ACC112 (cell line): ENCODE measurements around the gene MAP7D2.
A peak's percentile ranks its signal among the peaks of the same experiment; 100 is the strongest.

Experiments used
- H2AFZ ChIP-seq: fragments of 200-600 bp; sonication (generic); one replicate; pipeline ENCODE4 v1.6.0; 2017; ENCODE audit warnings: antibody characterized with exemption, low read length; ENCODE audit not compliant: unreplicated experiment
- H3K27ac ChIP-seq: fragments of 200-600 bp; sonication (generic); 2 replicates; pipeline ENCODE4 v1.5.1; 2014; ENCODE audit warnings: low read depth, mild to moderate bottlenecking, antibody characterized with exemption, low read length, moderate library complexity
- H3K27me3 ChIP-seq: fragments of 200-600 bp; sonication (generic); 2 replicates; pipeline ENCODE4 v1.6.1; 2014; ENCODE audit warnings: mild to moderate bottlenecking, antibody characterized with exemption, low read length, moderate library complexity, mixed read lengths; ENCODE audit not compliant: insufficient read depth
- H3K36me3 ChIP-seq: fragments of 200-600 bp; sonication (generic); 2 replicates; pipeline ENCODE4 v1.6.1; 2016; ENCODE audit warnings: mild to moderate bottlenecking, antibody characterized with exemption, low read length, moderate library complexity, mixed read lengths; ENCODE audit not compliant: insufficient read depth
- H3K4me1 ChIP-seq: fragments of 200-600 bp; sonication (generic); one replicate; pipeline ENCODE4 v1.6.1; 2016; ENCODE audit warnings: low read length, mixed read lengths; ENCODE audit not compliant: insufficient read depth, unreplicated experiment, control insufficient read depth
- H3K4me3 ChIP-seq: fragments of 200-600 bp; sonication (generic); 2 replicates; pipeline ENCODE4 v1.5.1; 2014; ENCODE audit warnings: mild to moderate bottlenecking, low read depth, low read length
- H3K79me2 ChIP-seq: fragments of 200-600 bp; sonication (generic); one replicate; pipeline ENCODE4 v1.6.0; 2016; ENCODE audit warnings: low read length; ENCODE audit not compliant: control insufficient read depth, unreplicated experiment, insufficient read depth

The MAP7D2 gene

DNA sequence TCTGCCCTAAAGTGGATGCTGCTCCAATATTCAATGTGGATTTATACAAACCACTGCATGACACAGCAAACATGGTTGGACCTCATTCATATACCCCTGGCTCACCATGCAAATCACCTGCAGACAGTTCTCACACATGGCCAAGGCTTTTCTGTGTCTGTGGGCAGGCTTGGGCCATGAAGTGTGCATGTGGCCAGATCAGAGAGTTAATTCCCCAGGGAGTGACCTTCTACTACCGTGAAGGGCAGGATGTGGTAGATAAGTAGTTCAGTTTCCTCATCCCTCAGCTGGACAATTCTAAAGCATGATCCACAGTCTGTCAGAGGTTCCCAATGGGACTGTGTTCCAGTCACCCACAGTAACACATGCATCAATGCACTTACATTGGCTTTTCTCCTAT, 101.3 kb downstream of the MAP7D2 start:
- H3K27me3 ChIP-seq, result no peaks in the 10 kb centered on the region

DNA sequence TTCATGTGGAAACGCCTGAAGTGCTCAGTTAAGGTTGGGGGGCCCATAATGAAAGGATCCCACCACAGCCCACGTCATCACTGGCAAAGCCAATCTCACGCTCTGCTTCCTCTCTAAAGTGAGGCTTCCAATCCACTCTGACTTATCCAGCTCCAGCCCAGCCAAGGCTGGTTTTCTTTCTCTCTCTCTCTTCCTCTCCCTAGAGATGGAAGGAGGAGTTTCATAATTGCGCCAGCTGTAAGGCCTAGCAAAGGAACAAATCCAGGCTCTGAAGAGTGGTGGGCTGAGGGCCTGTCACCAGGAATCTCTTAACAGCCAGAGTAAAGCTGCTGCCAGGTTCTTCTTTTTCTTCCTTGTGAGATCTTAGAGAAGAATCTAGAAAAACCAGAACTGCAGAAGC, 105.1 kb downstream of the MAP7D2 start:
- Histone ChIP-seq H3K27ac (no peak overlapping the region), H3K27me3 (no peaks in the 10 kb centered on the region), H3K4me1 (no peaks in the 10 kb centered on the region), H3K79me2 (no peaks in the 10 kb centered on the region), H3K36me3 (peaks cover 8% of the 10 kb centered on the region), H3K4me3 (no peak overlapping the region), H2AFZ (no peak overlapping the region)

More for the DNA sequence above, 101.3 kb downstream of the MAP7D2 start:
- Histone ChIP-seq H3K36me3 (peaks cover 10% of the 10 kb centered on the region), H3K27ac (no peak overlapping the region), H2AFZ (no peak overlapping the region), H3K79me2 (no peaks in the 10 kb centered on the region), H3K4me3 (no peak overlapping the region), H3K4me1 (no peaks in the 10 kb centered on the region)

DNA sequence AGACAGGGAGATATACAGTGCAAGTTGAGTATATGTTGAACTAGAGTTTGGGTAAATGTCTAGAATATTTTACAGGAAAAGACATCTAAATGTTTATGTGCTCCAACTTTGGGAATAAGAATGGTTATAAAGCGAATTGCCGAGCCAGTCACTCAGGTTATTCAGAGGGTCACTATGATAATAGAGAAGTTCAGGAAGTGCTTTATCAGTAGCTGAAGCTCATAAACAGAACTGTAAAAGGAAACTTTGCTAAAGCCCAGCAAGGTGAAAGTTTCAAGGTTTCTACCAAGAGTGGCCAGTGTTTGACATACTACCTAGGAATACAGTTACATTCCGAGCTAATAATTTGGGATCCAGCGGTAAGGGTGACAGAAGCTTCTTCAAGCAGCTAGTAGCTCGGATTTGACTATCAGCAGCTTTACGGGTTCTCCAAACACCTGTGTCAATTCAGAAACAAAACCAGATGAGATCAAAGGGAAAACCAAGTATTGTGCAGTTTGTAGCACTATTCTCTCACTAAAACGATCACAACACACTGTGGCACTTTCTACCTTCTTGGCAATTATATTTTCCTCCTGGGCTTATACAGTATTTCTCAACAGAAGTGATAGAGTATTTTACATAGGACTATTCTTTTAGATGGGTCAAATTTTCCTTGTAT, 108.6 kb downstream of the MAP7D2 start:
- Histone ChIP-seq H3K36me3 (no peaks in the 10 kb centered on the region), H2AFZ (no peak overlapping the region), H3K27me3 (no peaks in the 10 kb centered on the region), H3K79me2 (no peaks in the 10 kb centered on the region), H3K4me3 (no peak overlapping the region), H3K4me1 (no peaks in the 10 kb centered on the region), H3K27ac (no peak overlapping the region)

DNA sequence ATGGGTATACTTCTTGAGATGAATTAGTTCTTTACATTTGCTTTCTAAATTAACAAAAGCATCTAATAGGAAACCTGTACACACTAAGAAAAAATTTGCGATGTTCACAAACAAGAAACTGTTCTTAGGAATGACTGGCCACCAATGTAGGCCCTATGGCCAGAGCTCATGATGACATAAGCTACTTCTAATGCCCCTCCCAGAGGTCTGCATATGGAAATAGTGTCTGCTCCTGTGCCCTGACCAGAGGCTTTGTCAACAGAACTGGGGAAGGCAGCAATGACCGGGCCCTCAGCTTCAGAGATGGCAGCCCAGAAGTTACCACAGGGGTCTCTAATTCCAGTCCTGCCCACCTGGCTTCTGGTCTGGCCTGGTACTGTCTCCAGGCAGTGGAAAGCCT, 110.8 kb downstream of the MAP7D2 start:
- no peak overlapping the region for H2AFZ ChIP-seq
- no peaks in the 10 kb centered on the region for H3K27me3 ChIP-seq
- H3K4me1 ChIP-seq, result no peaks in the 10 kb centered on the region
- no peak overlapping the region for H3K27ac ChIP-seq
- H3K36me3 ChIP-seq, result no peaks in the 10 kb centered on the region
- H3K4me3 ChIP-seq, result no peak overlapping the region
- H3K79me2 ChIP-seq, result no peaks in the 10 kb centered on the region

DNA sequence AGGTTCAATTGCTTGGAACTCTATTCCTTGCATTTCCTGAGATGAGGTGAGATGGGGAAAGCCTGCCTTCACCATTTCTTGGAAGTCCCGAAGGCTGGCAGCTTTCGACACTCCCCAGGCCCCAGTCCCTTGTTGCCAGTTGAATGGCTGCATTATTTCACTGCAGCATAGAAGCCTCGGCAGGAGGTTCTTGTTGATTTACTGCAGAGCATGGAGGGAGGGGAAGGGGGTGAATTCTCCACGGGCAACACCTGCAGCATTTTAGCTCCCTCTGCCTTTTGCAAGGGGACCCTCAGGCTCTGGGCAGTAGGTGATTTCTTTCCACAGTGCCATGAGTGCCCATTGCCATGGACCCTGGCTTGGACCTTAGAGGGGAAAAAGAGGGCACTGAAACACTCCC, 115.1 kb downstream of the MAP7D2 start:
- Histone ChIP-seq H3K4me1 (no peaks in the 10 kb centered on the region), H3K27ac (no peak overlapping the region), H3K27me3 (no peaks in the 10 kb centered on the region), H2AFZ (no peak overlapping the region), H3K79me2 (no peaks in the 10 kb centered on the region), H3K36me3 (no peaks in the 10 kb centered on the region), H3K4me3 (no peak overlapping the region)

DNA sequence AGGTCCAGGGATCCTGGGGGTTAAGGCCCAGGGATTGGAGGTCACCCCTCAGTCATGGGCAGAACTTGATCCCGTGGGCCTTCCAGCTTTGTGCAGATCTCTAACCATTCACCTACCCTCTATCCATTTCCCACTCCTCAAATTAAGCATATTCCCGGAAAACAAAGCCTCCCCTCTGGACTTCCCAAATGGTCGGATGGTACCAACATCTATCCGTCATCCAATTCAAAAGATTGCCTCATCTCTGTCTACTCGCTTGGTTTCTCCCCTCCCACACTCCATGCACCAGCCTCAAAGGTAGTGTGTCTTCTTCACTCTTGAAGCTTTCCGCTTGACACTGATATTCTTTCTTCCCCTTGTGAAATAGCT, 125.4 kb downstream of the MAP7D2 start:
- Histone ChIP-seq H3K27ac (no peak overlapping the region), H3K4me3 (peak overlapping the region; percentile 62), H3K27me3 (no peaks in the 10 kb centered on the region), H3K79me2 (peaks cover 17% of the 10 kb centered on the region), H2AFZ (peak overlapping the region; percentile 100), H3K36me3 (0 out of 2 replicates have a peak, but pooled peaks cover under 1% of the 10 kb centered on the region), H3K4me1 (peaks cover 4% of the 10 kb centered on the region)

DNA sequence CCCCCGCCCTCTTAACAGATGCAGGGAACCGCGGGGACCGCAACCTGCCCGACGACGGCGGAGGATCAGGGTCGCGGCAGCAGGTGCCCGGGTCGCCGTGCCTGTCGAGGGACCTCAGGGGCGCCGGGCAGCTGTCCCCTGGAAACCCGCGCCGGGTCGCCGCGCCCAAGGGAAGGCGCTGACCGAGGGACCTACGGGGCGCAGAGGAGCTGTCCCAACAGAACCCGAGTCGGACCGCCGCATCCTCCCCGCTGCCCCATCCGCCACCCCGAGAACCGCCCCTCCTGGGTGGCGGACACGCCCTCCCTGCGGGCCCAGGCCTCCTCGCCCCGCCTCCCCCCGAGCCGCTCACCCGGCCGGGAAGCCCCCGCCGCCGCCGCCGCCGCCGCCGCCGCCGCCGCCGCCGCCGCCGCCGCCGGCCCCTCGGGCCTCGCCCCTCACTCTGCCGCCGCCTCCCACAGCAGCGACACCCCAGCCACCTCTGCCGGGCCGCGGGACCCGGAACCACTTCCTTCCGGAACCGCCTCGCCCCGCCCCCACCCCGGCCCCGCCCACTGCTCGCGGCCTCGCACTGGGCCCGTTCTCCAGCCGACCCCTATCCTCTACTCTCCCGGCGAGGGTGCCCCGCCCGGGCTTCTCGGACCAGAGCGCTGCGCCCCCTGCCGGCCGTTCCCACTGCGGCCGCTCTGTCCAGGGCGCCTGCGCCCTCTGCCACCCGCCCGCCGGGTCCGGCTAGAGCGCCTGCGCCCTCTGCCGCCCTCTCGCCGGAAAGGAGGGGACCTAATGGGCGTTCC, 126.0 kb downstream of the MAP7D2 start, which contains the start of gene BCLAF3:
BCLAF3 (minus strand) TSS at position 506 of the 794 bp plus-strand sequence. CDS start 20,797 bp downstream, outside the sequence.
- no peaks in the 10 kb centered on the region for H3K27me3 ChIP-seq
- H3K27ac ChIP-seq, result no peak within 1 kb of the TSS
- H3K79me2 ChIP-seq, result peaks cover 20% of the 10 kb centered on the region
- H3K4me3 ChIP-seq, result peak within 1 kb of the TSS; percentile 97
- 0 out of 2 replicates have a peak, but pooled peaks cover 3% of the 10 kb centered on the region for H3K36me3 ChIP-seq
- H3K4me1 ChIP-seq, result peaks cover 4% of the 10 kb centered on the region
- H2AFZ ChIP-seq, result peak within 1 kb of the TSS; percentile 100

DNA sequence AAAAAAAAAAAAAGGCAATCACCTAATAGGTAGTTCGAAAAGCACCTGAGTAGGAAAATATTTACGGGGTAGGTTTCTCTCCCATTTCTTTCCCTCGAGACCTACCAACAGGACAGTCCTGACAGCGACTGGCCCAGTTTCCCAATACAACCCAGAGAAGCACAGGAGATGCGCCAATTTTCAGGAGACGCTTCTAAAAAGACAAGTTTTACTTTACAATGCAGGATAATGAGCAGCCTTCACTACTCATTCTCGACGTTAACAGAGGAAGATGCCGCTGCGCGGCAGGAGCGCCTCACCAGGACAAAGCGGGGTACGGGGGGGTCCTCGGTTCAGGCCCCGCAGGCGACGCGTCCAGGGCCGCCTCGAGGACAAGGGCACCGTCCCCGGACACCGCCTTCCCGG, 126.6 kb downstream of the MAP7D2 start:
- Histone ChIP-seq H3K79me2 (peaks cover 20% of the 10 kb centered on the region), H3K36me3 (0 out of 2 replicates have a peak, but pooled peaks cover 3% of the 10 kb centered on the region), H3K27me3 (no peaks in the 10 kb centered on the region), H3K27ac (no peak overlapping the region), H3K4me3 (peak overlapping the region; percentile 97), H2AFZ (peak overlapping the region; percentile 75), H3K4me1 (peaks cover 4% of the 10 kb centered on the region)

DNA sequence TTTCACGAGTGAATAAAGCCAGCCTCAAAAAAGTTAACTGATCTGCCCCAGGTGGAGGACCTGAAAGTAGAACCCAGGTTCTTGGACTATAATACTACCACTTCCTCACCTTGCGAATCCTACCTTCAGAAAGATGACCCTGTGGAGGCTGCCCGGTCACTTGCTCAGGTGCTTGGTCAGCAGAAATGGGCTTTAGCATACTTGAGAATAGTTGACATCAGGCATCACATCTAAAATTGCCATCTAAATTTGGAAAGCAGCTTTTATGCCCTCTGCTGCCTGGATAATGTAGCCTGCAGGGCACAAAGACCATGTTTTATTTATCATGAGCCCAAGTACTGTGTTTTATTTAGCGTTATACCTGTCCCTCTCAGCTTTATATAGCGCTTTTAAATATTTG, 128.9 kb downstream of the MAP7D2 start:
- 0 out of 2 replicates have a peak, but pooled peaks cover 3% of the 10 kb centered on the region for H3K36me3 ChIP-seq
- no peak overlapping the region for H3K27ac ChIP-seq
- peaks cover 20% of the 10 kb centered on the region for H3K79me2 ChIP-seq
- H3K27me3 ChIP-seq, result no peaks in the 10 kb centered on the region
- no peak overlapping the region for H3K4me3 ChIP-seq
- H3K4me1 ChIP-seq, result peaks cover 4% of the 10 kb centered on the region
- no peak overlapping the region for H2AFZ ChIP-seq

DNA sequence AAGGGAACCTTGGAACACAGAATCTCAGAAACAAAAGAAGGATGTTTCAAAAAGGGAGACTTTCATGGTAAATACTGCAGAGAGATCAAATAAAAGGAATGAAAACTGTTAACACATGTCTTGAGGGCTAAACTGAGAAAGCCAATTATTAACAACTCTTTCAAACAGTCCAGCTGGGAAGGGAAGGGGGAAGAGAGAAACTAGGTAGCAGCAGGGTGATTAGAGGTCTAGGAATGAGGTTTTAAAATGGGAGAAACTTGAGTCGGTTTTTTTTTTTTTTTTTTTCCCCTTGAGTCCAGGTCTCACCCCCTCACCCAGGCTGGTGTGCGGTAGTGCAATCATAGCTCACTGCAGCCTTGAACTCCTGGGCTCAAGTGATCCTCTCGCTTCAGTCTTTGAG, 130.2 kb downstream of the MAP7D2 start:
- 0 out of 2 replicates have a peak, but pooled peaks cover 3% of the 10 kb centered on the region for H3K36me3 ChIP-seq
- peaks cover 26% of the 10 kb centered on the region for H3K79me2 ChIP-seq
- H2AFZ ChIP-seq, result no peak overlapping the region
- peaks cover 11% of the 10 kb centered on the region for H3K4me1 ChIP-seq
- H3K4me3 ChIP-seq, result no peak overlapping the region
- no peak overlapping the region for H3K27ac ChIP-seq
- H3K27me3 ChIP-seq, result no peaks in the 10 kb centered on the region
